ENCODE data around the gene CDKL2.

Gene CDKL2

DNA sequence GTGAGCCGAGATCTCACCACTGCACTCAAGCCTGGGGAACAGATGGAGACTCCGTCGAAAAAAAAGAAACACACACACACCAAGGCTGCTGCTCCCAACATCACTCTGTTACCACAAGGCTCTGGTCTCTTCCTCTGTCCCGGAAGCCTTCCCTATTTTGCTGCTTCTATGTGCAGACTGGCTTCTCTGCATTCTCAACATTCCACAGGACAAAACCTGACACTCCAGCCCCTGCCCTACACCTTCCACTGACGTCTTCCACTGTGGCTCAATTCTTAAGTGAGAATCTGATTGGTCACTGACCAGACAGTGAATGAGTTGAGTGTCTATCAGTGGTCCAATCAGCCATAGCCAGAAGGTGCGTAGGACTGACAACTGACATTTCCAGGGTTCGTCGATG lies 68.5 kb downstream of the CDKL2 start:
- TF ChIP-seq, protein P1, sequence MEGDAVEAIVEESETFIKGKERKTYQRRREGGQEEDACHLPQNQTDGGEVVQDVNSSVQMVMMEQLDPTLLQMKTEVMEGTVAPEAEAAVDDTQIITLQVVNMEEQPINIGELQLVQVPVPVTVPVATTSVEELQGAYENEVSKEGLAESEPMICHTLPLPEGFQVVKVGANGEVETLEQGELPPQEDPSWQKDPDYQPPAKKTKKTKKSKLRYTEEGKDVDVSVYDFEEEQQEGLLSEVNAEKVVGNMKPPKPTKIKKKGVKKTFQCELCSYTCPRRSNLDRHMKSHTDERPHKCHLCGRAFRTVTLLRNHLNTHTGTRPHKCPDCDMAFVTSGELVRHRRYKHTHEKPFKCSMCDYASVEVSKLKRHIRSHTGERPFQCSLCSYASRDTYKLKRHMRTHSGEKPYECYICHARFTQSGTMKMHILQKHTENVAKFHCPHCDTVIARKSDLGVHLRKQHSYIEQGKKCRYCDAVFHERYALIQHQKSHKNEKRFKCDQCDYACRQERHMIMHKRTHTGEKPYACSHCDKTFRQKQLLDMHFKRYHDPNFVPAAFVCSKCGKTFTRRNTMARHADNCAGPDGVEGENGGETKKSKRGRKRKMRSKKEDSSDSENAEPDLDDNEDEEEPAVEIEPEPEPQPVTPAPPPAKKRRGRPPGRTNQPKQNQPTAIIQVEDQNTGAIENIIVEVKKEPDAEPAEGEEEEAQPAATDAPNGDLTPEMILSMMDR (IDR thresholded peaks at IDR 0.05; ENCODE audit: low read length, missing control alignments) = no peak
- peak; percentile 23 for DNase-seq (ENCODE audit: low read depth)

DNA sequence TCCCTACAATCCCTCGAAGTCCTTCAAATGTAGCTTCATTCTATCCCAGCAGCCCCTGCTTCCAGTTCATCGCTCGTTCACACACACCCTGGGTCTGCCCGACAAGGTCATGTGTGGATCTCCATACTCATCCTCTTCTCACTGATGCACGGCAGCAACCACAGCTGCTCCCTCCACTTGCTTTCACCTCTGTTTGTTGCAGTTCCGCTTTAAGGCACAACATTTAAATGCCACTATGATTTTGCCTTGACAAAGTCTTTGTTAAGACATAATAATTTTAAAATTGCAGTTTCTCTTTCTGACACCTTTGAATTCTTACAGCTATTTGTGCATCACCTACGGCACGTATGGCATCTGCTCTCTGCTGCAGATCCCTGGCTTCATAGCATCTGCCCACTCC lies 72.6 kb downstream of the CDKL2 start:
- H3K4me3 ChIP-seq (replicated peaks; ENCODE audit: low read depth, low read length) = no peak overlapping the region
- TF ChIP-seq, protein P1 (IDR thresholded peaks at IDR 0.05; ENCODE audit: low read length, missing control alignments) = no peak
- DNase-seq (ENCODE audit: low read depth) = no peak

More for the DNA sequence above, 68.5 kb downstream of the CDKL2 start:
- H3K4me3 ChIP-seq (replicated peaks; ENCODE audit: low read depth, low read length) = no peak overlapping the region

DNA sequence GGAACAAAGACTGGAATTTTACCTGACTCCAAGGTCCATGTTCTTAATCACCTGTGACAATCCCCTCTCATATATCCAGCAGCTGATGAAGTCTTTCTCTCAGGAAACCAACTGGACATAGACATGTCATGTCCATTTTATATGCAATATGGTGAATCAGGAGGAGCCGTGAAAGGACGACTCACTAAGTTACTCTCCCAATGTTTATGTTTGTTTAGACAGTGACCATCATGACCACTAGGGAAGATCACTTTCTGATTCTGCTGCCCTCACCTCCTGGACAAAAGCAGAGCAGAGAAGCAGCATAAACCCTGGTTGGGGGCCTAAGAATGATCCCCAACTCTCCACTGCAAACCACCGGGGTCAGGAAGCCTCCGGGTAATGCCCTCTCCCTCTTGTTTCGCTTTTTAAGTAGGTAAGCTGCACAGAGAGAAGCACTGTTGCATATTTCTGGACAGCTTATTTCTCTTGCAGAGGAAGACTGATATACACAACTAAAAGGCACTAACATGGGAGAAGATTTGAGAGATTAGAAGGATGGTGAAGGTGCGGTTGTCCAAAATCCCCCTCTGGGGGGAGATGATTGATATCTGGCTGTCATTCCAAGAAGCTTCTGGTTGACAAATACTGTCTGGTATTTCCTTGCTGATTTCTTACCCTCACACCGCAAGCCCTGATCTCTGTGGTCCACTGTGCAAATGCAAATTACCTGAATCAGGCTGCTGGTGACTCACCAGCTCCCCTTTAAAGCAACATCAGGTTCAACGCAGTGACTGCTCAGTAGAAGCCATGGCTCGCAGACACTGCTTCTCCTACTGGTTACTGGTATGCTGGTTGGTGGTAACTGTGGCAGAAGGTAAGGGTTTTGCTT lies 74.8 kb downstream of the CDKL2 start, which contains the start of gene ODAPH:
ODAPH (plus strand) TSS at position 773 of the 871 bp plus-strand sequence; CDS start at position 790, 17 bp downstream.
- TF ChIP-seq, protein P1 (IDR thresholded peaks at IDR 0.05; ENCODE audit: low read length, missing control alignments) = no peak
- no peak for DNase-seq (ENCODE audit: low read depth)
- no peak within 1 kb of the TSS for H3K4me3 ChIP-seq (replicated peaks; ENCODE audit: low read depth, low read length)

DNA sequence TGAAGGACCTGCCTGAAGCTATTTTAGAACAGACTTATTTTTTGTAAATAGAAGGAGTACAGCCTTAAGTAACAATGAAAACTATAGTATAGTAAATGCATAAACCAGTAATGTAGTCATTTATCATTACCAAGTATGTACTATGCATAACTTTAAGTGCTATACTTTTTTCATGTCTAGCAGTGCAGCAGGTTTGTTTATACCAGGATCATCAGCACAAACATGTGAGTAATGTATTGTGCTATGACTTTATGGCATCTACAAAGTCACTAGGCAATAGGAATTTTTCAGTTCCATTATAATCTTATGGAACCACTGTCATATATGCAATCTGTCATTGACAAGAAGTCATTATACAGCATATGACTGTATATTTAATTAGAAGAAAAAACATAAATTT lies 77.9 kb downstream of the CDKL2 start:
- no peak overlapping the region for H3K4me3 ChIP-seq (replicated peaks; ENCODE audit: low read depth, low read length)
- no peak for DNase-seq (ENCODE audit: low read depth)
- TF ChIP-seq, protein P1 (IDR thresholded peaks at IDR 0.05; ENCODE audit: low read length, missing control alignments) = no peak

DNA sequence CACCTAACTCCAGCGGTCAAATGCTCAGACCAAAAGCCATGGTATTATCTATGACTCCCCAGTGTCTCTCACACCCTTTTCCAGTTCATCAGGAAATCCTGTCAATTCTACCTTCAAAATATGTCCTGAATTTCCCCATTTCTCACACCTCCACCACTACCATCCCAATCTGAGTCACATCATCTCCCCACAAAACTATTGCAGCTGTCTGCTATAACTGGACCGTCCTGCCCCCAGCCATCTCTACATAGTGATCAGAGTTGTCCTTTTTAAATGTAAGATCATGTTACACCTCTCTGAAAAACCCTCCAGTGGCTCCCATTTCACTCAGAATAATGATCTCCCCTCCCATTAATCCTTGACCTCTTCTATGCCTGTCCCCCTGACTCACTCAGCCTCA lies 81.3 kb downstream of the CDKL2 start:
- no peak for DNase-seq (ENCODE audit: low read depth)
- TF ChIP-seq, protein P1 (IDR thresholded peaks at IDR 0.05; ENCODE audit: low read length, missing control alignments) = no peak
- H3K4me3 ChIP-seq (replicated peaks; ENCODE audit: low read depth, low read length) = no peak overlapping the region

DNA sequence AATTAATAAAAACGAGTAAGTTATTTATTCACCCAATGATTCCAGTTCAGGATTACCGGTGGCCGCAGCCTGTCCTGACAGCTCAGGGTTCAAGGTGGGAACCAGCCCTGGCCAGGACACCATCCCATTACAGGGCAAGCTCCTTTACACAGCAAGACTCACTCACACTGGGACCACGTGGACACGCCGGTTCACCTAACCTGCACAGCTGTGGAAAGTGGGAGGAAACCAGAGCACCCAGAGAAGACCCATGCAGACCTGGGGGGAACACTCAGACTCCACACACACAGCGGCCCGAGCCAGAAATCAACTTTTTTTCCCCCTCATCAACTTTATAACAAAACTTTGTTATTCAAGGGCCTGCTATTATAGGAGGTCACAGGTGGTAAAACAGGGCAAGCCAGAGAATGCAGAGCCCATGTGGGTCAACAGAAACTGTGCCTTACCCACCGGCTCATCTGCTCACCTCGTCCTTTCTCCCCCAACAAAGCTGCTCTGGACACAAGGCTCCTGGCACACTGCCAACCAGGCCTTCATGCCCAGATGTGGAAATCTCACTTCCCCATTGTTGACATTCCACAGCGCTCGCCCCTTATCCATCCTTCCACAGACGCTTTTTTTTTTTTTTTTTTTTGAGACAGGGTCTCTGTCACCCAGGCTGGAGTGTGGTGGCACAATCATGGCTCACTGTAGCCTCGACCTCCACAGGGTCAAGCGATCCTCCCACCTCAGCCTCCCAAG lies 82.5 kb downstream of the CDKL2 start:
- peak; percentile 71 for DNase-seq (ENCODE audit: low read depth)
- TF ChIP-seq, protein P1 (IDR thresholded peaks at IDR 0.05; ENCODE audit: low read length, missing control alignments) = no peak

More for the DNA sequence above, 82.5 kb downstream of the CDKL2 start:
- no peak overlapping the region for H3K4me3 ChIP-seq (replicated peaks; ENCODE audit: low read depth, low read length)

All from fibroblast of pulmonary artery (primary cell).